GM20431 (cell line): ENCODE measurements around the gene CST4.
"Not testable (repeated sequence)": the region's sequence is repeated elsewhere in the genome, so short reads cannot be mapped to it uniquely, and the experiment has no call there.

Source experiments
- in situ Hi-C: fragments of 300-500 bp; cut with MseI, MboI; formaldehyde crosslinking; loops from one replicate; pipeline ENCODE4 v1.15.0; 2020; ENCODE audit warnings: low sequenced_read_pairs; ENCODE audit not compliant: unreplicated experiment

The CST4 gene

GRCh38 chr20:23663180-23663579, 25.7 kb downstream of the CST4 start:
- in situ Hi-C loops: no loop called here

- in situ Hi-C loops: no loop called here
Measured at GRCh38 chr20:23662276-23662870, 26.5 kb downstream of the CST4 start.

- in situ Hi-C loops: no loop called here
Measured at GRCh38 chr20:23661002-23661429, 27.8 kb downstream of the CST4 start.

GRCh38 chr20:23659989-23660837, 28.6 kb downstream of the CST4 start:
- in situ Hi-C loops: no loop called here

- in situ Hi-C loops: not testable (repeated sequence)
Measured at GRCh38 chr20:23659610-23659988, 29.2 kb downstream of the CST4 start.

GRCh38 chr20:23658989-23659609, 29.7 kb downstream of the CST4 start:
- in situ Hi-C loops: no loop called here

- in situ Hi-C loops: no loop called here
Measured at GRCh38 chr20:23658336-23658735, 30.5 kb downstream of the CST4 start.

- in situ Hi-C loops: no loop called here
Measured at GRCh38 chr20:23657202-23657601, 31.6 kb downstream of the CST4 start.

GRCh38 chr20:23656372-23656771, 32.5 kb downstream of the CST4 start:
- in situ Hi-C loops: no loop called here

- in situ Hi-C loops: no loop called here
Measured at GRCh38 chr20:23655491-23656211, 33.2 kb downstream of the CST4 start.

GRCh38 chr20:23654717-23655116, 34.1 kb downstream of the CST4 start:
- in situ Hi-C loops: no loop called here

- in situ Hi-C loops: no loop called here
Measured at GRCh38 chr20:23654000-23654399, 34.8 kb downstream of the CST4 start.

- in situ Hi-C loops: no loop called here
Measured at GRCh38 chr20:23653400-23653938, 35.4 kb downstream of the CST4 start.

- in situ Hi-C loops: no loop called here
Measured at GRCh38 chr20:23652926-23653325, 35.9 kb downstream of the CST4 start.

- in situ Hi-C loops: no loop called here
Measured at GRCh38 chr20:23652371-23652770, 36.5 kb downstream of the CST4 start.

- in situ Hi-C loops: no loop called here
Measured at GRCh38 chr20:23651117-23651516, 37.7 kb downstream of the CST4 start.

GRCh38 chr20:23649830-23650417, 38.9 kb downstream of the CST4 start:
- in situ Hi-C loops: no loop called here

- in situ Hi-C loops: no loop called here
Measured at GRCh38 chr20:23649242-23649641, 39.6 kb downstream of the CST4 start.

GRCh38 chr20:23647346-23647745, 41.5 kb downstream of the CST4 start:
- in situ Hi-C loops: no loop called here
